ENCODE measurements around the gene IL17RB. TPM values are rescaled to one million over a fixed set of nuclear protein-coding genes. Genes with fewer than 3 reads are reported as not detected.
A peak's percentile ranks its signal among the peaks of the same experiment; 100 is the strongest.

IL17RB gene
- total RNA-seq, 1 donor from 2014 or later, result not detected

GRCh38 chr3:53823026-53823955 is 23.1 kb upstream of the IL17RB start:
- no peak for TF ChIP-seq POLR2A (IDR thresholded peaks at IDR 0.05)
- TF ChIP-seq POLR2AphosphoS5 (IDR thresholded peaks at IDR 0.05; ENCODE audit: insufficient read depth in 1 of 2, low read depth in 1 of 2), result no peak
- TF ChIP-seq CTCF (IDR thresholded peaks at IDR 0.05), result no peak
- H3K27ac ChIP-seq, result no peak overlapping the region
- DNase-seq (ENCODE audit: extremely low spot score in 2 of 2), result no peak
- no peaks in the 10 kb centered on the region for H3K27me3 ChIP-seq
- H3K4me1 ChIP-seq, result peaks cover 7% of the 10 kb centered on the region
- H3K9me3 ChIP-seq, result no peaks in the 10 kb centered on the region
- intact Hi-C loops (cut with DNase I), result no loop called here
- no peaks in the 10 kb centered on the region for H3K36me3 ChIP-seq
- no peak overlapping the region for H3K4me3 ChIP-seq

- H3K27ac ChIP-seq, result peak overlapping the region; percentile 39
- no peaks in the 10 kb centered on the region for H3K9me3 ChIP-seq
- H3K36me3 ChIP-seq, result no peaks in the 10 kb centered on the region
- TF ChIP-seq POLR2AphosphoS5 (IDR thresholded peaks at IDR 0.05; ENCODE audit: insufficient read depth in 1 of 2, low read depth in 1 of 2), result no peak
- TF ChIP-seq CTCF (IDR thresholded peaks at IDR 0.05), result no peak
- TF ChIP-seq POLR2A (IDR thresholded peaks at IDR 0.05), result no peak
- H3K27me3 ChIP-seq, result no peaks in the 10 kb centered on the region
- no peak overlapping the region for H3K4me3 ChIP-seq
- peaks cover 7% of the 10 kb centered on the region for H3K4me1 ChIP-seq
- no peak for DNase-seq (ENCODE audit: extremely low spot score in 2 of 2)
- intact Hi-C loops (cut with DNase I), result no loop called here
Observed at GRCh38 chr3:53823956-53824657, 22.3 kb upstream of the IL17RB start.

- Histone ChIP-seq H3K4me1 (peaks cover 7% of the 10 kb centered on the region), H3K36me3 (no peaks in the 10 kb centered on the region), H3K4me3 (no peak overlapping the region), H3K9me3 (no peaks in the 10 kb centered on the region), H3K27ac (no peak overlapping the region), H3K27me3 (no peaks in the 10 kb centered on the region)
- TF ChIP-seq CTCF (IDR thresholded peaks at IDR 0.05) (no peak), POLR2A (IDR thresholded peaks at IDR 0.05) (no peak), POLR2AphosphoS5 (IDR thresholded peaks at IDR 0.05; ENCODE audit: insufficient read depth in 1 of 2, low read depth in 1 of 2) (no peak)
- DNase-seq (ENCODE audit: extremely low spot score in 2 of 2), result no peak
- intact Hi-C loops (cut with DNase I), result no loop called here
Observed at GRCh38 chr3:53824795-53825194, 21.6 kb upstream of the IL17RB start.

GRCh38 chr3:53826048-53826447 is 20.3 kb upstream of the IL17RB start:
- intact Hi-C loops (cut with DNase I), result no loop called here
- Histone ChIP-seq H3K4me3 (no peak overlapping the region), H3K27ac (no peak overlapping the region), H3K27me3 (no peaks in the 10 kb centered on the region), H3K36me3 (no peaks in the 10 kb centered on the region), H3K4me1 (peaks cover 7% of the 10 kb centered on the region), H3K9me3 (no peaks in the 10 kb centered on the region)
- TF ChIP-seq POLR2AphosphoS5 (IDR thresholded peaks at IDR 0.05; ENCODE audit: insufficient read depth in 1 of 2, low read depth in 1 of 2), result no peak
- DNase-seq (ENCODE audit: extremely low spot score in 2 of 2), result no peak

- DNase-seq (ENCODE audit: extremely low spot score in 2 of 2), result no peak
- Histone ChIP-seq H3K27ac (no peak overlapping the region), H3K4me3 (no peak overlapping the region), H3K9me3 (no peaks in the 10 kb centered on the region), H3K4me1 (peaks cover 7% of the 10 kb centered on the region), H3K27me3 (no peaks in the 10 kb centered on the region), H3K36me3 (no peaks in the 10 kb centered on the region)
- no peak for TF ChIP-seq POLR2A (IDR thresholded peaks at IDR 0.05)
- TF ChIP-seq CTCF (IDR thresholded peaks at IDR 0.05), result no peak
- TF ChIP-seq POLR2AphosphoS5 (IDR thresholded peaks at IDR 0.05; ENCODE audit: insufficient read depth in 1 of 2, low read depth in 1 of 2), result no peak
- intact Hi-C loops (cut with DNase I), result no loop called here
Observed at GRCh38 chr3:53828581-53828980, 17.8 kb upstream of the IL17RB start.
